ENCODE results near the gene PAX6. TPM values are rescaled to one million over a fixed set of nuclear protein-coding genes. Genes with fewer than 3 reads are reported as not detected.

PAX6 gene
- total and polyA plus RNA-seq, 2 of the 13 experiments (the other 11 are each of a cell fraction or from before 2014, with no cell fraction given) = 0.15 to 1.1 TPM

DNA sequence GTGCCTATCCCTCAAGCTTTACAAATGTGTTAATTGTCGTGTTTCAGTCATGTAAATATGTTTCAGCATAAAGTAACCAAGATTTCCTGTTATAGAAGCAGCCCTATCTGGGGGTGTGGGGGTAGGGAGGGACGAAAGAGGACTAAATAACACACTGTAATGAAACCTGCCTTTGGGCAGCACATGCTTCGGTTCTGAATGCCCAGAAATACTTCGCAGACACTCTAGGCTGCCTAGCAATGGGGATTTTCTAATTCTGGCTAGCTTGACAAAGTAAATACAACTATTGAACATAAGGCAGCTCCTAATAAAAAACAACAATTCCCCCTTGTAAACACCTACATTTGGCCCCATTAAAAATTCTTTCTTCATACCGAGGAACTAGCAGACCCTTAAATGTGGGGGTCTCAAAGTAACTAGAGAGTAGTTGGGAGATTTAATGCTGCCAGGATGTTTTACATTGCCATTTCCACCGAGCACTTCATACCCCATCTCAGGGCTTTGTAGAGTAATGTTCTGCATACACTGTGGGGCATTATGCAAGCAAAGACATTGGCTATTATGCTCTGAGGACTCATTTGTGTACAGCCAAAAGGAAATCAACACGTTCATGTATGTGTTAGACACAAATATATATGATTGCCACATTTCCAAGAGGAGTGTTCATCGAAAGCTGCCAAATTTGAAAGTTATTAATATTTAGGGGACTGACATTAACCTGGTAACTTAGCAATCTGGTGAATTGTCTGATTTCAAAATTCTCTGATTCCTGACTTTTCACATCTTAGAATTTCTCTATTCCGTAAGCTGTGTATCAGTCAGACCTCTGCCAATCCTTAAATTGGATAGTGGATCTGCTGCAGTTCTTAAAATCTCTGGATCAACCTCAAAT lies 42.1 kb downstream of the PAX6 start:
- Histone ChIP-seq H3K79me2 (ENCODE audit: insufficient read depth, low read length) (no peaks in the 10 kb centered on the region), H3K27ac (ENCODE audit: extremely low read length, insufficient read depth, low read length) (no peak overlapping the region), H3K36me3 (replicated peaks in 1 of 2; ENCODE audit: control insufficient read depth in 1 of 2, insufficient read depth in 2 of 2, low read length in 2 of 2) (no peaks in the 10 kb centered on the region), H3K4me1 (ENCODE audit: insufficient read depth, low read length) (no peaks in the 10 kb centered on the region), H3K4me2 (ENCODE audit: low read depth, low read length) (no peak overlapping the region), H4K20me1 (ENCODE audit: insufficient read depth, low read length) (no peaks in the 10 kb centered on the region), H2AFZ (ENCODE audit: low read length) (no peak overlapping the region), H3K9ac (ENCODE audit: insufficient read depth, low read depth, low read length) (no peak overlapping the region), H3K4me3 (replicated peaks in 1 of 3; ENCODE audit: insufficient read depth in 1 of 3, low read depth in 2 of 3, low read length in 3 of 3) (no peak overlapping the region), H3K27me3 (ENCODE audit: control insufficient read depth in 1 of 2, insufficient read depth in 2 of 2, low read length in 2 of 2) (no peaks in the 10 kb centered on the region), H3K9me3 (ENCODE audit: low read length) (no peaks in the 10 kb centered on the region)
- FAIRE-seq (no peak), ATAC-seq (no peak), DNase-seq (ENCODE audit: low spot score) (no peak)
- CTCF ChIA-PET (ENCODE audit: low intra/inter-chr PET ratio, low total read pairs) = no interaction called here
- in situ Hi-C loops (cut with HindIII; ENCODE audit: extremely low pct_ligation_motif_present, low pct_unique_long_range_greater_than_20kb) = no loop called here
- BruUV-seq (replicated peaks) = no TSS peak
- intact Hi-C loops (cut with micrococcal nuclease; ENCODE audit: unreplicated experiment) = no loop called here
- WGBS (ENCODE audit: low lambda C conversion rate) = 79% methylated on average over 9 of the region's 9 CpGs
- POLR2A ChIA-PET = no interaction called here
- TF ChIP-seq, protein P1, sequence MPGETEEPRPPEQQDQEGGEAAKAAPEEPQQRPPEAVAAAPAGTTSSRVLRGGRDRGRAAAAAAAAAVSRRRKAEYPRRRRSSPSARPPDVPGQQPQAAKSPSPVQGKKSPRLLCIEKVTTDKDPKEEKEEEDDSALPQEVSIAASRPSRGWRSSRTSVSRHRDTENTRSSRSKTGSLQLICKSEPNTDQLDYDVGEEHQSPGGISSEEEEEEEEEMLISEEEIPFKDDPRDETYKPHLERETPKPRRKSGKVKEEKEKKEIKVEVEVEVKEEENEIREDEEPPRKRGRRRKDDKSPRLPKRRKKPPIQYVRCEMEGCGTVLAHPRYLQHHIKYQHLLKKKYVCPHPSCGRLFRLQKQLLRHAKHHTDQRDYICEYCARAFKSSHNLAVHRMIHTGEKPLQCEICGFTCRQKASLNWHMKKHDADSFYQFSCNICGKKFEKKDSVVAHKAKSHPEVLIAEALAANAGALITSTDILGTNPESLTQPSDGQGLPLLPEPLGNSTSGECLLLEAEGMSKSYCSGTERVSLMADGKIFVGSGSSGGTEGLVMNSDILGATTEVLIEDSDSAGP (CRISPR knock-in tag; IDR thresholded peaks at IDR 0.05; ENCODE audit: borderline replicate concordance) = no peak
- TF ChIP-seq ATF6 (CRISPR knock-in tag; conservative IDR thresholded peaks at IDR 0.05) (no peak), IKZF4 (CRISPR knock-in tag; IDR thresholded peaks at IDR 0.05; ENCODE audit: borderline replicate concordance, low read depth, not compliant biosample characterization) (no peak), SP4 (CRISPR knock-in tag; IDR thresholded peaks at IDR 0.05) (no peak)
